Stromal cell of bone marrow (primary cell): ENCODE data around the gene SLC28A1.
A peak's percentile ranks its signal among the peaks of the same experiment; 100 is the strongest.
"Not testable (repeated sequence)": the region's sequence is repeated elsewhere in the genome, so short reads cannot be mapped to it uniquely, and the experiment has no call there.

Experiments
- DNase-seq: peaks from one replicate; pipeline ENCODE4 v3.0.0-alpha.2; 2012; ENCODE audit warnings: low read depth

SLC28A1 gene

GRCh38 chr15:84862214-84862975 lies 22.1 kb upstream of the SLC28A1 start:
- no peak for DNase-seq

GRCh38 chr15:84863565-84864443 lies 20.7 kb upstream of the SLC28A1 start:
- DNase-seq = peak; percentile 26

DNA sequence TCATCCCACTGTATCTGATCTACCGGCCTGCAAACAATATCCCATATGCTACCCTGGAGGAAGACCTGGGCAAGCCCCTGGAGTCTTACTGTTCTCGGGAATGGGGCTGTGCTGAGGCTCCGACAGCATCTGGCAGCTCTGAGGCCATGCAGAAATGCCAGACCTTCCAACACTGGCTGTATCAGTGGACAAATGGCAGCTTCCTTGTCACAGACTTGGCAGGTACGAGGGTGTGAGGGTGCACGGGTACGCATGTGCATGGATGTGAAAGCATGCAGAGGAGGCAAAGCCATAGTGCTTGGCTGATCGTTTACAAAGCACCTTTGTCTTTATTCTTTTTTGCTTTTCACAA lies 20.0 kb upstream of the SLC28A1 start:
- no peak for DNase-seq

DNA sequence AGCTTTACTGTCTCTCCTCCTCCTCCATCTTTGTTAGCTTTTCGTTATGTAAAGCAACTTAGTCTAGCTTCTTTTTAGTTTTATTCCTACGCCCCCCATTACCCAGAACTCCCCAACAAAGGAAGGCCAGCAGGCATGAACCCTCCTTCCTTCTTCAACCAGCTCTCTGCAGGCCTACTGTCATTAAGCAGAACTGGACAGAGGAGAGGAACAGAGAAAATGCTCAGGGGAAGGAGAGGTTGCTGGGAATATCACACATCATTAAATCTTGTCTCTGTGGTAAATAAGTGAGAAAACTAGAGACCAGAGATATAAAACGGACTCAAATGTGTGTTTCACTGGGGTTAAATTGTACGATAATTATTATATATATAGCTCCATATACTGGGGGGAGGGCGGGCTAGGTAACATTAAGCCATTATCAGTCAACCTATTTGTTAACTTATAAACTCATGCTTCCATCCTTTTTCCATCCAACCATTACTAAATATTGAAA lies 19.3 kb upstream of the SLC28A1 start:
- no peak for DNase-seq

- DNase-seq = no peak
Observed at GRCh38 chr15:84868037-84868880, 16.2 kb upstream of the SLC28A1 start.

DNA sequence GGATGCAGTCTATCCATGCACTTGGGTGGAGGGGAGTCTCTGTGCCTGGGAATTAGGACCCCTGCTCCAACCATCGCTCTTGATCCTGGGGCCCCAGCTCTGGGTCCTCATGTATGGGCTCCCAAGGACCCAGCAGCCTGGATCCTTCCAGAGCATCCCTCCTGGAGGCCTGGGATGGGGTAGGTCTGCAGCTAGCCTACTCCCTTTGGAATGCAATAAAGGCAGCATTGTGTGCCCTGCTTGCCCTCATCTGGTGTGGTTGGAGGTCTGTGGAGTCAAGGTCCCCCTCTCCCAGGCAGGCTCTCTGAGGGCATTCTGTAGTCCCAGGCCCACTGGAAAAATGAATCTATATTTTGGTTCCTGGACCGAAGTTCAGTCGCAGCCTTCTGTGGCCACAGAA lies 15.0 kb upstream of the SLC28A1 start:
- DNase-seq = no peak

DNA sequence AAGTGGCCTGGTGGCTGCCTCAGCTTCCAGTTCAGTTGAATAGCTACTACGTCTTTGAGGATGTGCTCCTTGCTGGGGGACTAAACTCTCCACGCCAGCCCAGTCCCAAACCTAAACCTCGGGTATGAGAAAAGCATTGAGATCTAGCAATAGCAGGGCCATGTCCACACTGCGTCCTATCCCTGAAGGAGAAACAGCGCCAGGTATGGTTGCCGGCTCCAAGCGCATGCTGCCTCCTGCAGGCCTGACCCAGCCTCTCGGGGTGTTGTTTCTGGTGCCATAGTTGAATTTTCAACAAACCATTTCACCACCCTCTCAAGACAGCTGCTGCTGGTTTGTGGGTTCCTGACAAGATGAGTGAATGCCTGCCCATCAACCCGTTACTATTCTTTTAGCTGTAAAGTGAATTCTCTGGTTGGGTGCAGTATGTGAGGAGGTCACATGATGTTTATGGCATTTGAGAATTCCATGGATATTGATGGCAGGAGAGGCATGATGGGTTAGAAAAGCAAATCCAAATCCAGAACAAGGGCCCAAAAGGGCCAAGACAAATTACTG lies 13.0 kb upstream of the SLC28A1 start:
- no peak for DNase-seq

- DNase-seq = no peak
Observed at GRCh38 chr15:84872009-84872910, 12.2 kb upstream of the SLC28A1 start.

DNA sequence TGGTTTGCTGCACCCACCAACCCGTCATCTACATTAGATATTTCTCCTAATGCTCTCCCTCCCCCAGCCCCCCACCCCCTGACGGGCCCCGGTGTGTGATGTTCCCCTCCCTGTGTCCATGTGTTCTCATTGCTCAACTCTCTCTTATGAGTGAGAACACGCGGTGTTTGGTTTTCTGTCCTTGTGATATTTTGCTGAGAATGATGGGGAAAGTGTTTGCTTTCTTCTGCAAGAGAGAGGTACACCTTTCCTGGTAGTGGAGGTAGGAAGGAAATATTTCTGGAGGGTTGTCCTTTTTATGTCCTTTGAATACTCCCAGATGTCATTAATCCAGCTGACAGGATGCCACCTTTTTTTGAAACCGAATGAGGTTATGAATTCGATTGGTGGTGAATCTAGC lies 10.5 kb upstream of the SLC28A1 start:
- no peak for DNase-seq

- no peak for DNase-seq
Observed at GRCh38 chr15:84874981-84875699, 9.3 kb upstream of the SLC28A1 start.

DNA sequence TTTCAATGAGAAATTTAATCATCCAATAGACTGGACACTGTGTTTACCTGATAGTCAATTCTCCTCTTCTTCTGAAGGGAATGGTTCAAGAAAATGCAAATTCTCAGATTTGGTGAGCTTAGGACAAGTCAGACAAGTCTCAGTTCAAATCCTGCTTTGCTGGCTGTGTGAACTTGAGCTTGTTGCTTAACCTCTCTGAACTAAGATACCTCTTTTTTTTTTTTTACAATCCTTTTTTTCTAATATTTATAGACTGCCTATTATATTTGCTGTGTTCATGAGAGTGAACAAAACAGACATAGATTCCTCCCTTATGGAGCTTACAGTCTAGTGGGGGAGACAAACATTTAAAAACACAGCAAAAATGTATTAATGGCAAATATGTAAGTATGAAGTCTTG lies 8.2 kb upstream of the SLC28A1 start:
- no peak for DNase-seq

DNA sequence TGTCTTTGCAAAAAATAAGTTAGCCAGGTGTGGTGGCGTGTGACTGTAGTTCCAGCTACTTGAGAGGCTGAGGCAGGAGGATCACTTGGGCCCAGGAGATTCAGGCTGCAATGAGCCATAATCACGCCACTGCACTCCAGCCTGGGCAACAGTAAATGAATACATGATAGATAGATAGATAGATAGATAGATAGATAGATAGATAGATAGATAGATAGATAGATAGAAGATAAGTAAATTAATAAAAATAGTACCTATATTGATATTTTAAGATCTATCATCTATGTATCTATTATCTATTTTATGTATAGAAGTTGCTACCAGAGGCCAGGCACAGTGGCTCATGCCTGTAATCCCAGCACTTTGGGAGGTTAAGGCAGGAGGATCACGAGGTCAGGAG lies 6.8 kb upstream of the SLC28A1 start:
- not testable (repeated sequence) for DNase-seq

GRCh38 chr15:84878504-84878903 lies 6.0 kb upstream of the SLC28A1 start:
- peak; percentile 33 for DNase-seq

GRCh38 chr15:84879088-84879780 lies 5.2 kb upstream of the SLC28A1 start:
- DNase-seq = no peak

DNA sequence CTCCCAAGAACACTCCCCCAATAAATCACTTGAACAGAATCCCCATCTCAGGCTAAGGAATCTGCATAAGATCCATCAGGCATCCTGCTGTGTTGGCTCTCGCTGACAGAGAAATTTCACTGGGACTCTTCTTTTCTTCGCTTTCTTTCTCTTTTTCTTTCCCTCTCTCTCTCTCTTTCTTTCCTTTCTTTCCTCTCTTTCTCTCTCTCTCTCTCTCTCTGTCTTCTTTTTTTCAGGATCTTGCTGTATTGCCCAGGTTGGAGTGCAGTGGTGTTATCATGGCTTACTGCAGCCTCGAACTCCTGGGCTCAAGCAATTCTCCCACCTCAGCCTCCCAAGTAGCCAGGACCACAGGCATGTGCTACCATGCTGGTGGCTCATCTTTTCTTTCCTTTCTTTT lies 4.5 kb upstream of the SLC28A1 start:
- no peak for DNase-seq

DNA sequence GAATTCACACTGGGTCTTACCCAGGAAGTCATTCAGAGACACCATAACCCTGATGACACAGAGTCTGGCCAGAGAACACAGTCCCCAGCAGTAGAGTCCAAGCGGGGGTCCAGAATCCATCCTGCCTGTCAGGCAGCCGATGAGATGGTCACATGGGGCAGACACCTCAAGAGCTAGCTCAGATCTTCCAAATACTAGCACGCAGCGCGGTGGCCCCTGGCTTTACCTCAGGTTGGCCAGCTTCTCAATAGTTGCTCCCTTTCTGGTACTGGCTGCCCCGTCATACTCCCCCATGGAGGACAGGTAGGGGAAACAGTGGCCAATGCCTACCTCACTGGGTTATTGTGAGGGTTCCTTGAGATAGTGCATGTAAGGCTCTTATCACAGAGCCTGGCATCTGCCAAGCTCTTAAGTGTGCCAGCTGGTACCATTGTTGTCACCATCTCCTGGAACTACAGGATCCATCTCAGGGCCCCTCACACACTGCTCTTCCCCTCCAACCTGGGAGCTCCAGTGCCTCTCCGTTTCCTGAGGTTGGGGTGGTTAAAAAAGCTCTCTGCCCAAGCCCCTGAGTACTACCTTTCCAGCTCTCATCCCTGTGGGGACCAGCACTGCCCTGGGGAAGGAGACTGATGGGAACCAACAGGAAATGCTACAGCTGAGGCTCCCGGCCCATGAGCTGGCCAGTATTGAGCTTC lies 3.5 kb upstream of the SLC28A1 start:
- no peak for DNase-seq

DNA sequence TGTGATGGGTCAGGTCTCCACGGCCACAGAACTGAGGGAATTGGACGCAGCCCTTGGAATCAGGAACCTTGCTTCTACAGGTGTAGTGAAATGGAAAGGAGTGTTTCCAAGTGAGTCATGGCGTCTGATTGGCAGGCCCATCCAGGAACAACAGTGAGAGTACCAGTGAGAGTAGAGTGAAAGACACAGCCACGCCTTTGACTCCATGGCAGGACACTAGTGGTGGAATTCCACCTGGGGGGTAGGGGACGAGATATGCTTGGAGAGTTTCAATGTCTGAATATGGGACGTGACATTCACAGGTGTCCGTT lies 3.0 kb upstream of the SLC28A1 start:
- DNase-seq = no peak

DNA sequence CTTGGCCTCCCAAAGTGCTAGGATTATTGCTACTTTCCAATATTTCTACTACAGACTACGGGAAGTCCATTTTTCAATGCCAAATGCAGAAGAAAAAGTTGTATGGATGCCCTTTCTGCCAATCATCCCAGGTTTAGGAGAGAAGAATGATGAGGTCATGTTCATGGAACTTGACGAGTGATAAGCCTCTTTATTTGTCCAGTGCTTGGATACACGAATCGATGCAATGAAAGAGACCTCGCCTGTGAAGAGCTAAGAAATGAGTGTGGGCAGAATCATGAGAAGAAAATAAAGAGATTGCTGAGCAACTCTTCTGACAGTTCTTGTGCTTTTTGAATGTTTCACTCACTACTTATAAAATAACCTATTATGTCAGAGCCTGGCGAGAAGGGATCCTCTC lies 996 bp upstream of the SLC28A1 start:
- DNase-seq = no peak

DNA sequence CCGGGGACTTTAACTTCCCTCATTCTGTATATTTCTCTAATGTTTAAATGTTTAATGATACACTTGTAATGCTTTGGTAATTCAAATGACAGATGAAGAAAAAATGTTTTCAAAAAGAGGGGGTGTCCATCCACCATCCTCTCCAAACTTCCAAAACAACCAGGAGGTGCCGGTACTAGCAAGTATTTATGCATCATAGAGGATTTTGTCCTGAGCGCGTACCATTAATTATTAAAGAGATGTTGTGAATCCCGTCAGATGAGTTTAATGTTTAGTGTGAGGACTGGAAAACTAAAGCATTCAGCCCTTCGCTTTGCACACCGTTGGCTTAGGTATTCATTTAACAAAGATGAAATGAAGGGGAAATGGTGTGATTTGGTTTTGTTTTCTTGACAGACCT lies 1.3 kb downstream of the SLC28A1 start:
- DNase-seq = no peak
